GM20000 (cell line): ENCODE data around the gene PTPRG.

Experiments
- DNase-seq: peaks from one replicate; pipeline ENCODE4 v3.0.0; 2012; ENCODE audit warnings: low spot score
- CTCF ChIP-seq: IDR thresholded peaks from 2 replicates; pipeline ENCODE4 v1.5.1; 2012; ENCODE audit warnings: mild to moderate bottlenecking, control low read depth; ENCODE audit errors: extremely low read depth, missing control alignments

The PTPRG gene

GRCh38 chr3:61922118-61922517 lies 360.7 kb downstream of the PTPRG start:
- DNase-seq: no peak

GRCh38 chr3:61924090-61924735 lies 362.8 kb downstream of the PTPRG start:
- DNase-seq: no peak
- no peak for TF ChIP-seq CTCF

More at GRCh38 chr3:61922118-61922517, 360.7 kb downstream of the PTPRG start:
- no peak for TF ChIP-seq CTCF

GRCh38 chr3:61924991-61925390 lies 363.6 kb downstream of the PTPRG start:
- DNase-seq: no peak
- no peak for TF ChIP-seq CTCF

- TF ChIP-seq CTCF: no peak
- no peak for DNase-seq
Measured at GRCh38 chr3:61925721-61926120, 364.4 kb downstream of the PTPRG start.

- no peak for TF ChIP-seq CTCF
- no peak for DNase-seq
Measured at GRCh38 chr3:61926923-61927322, 365.6 kb downstream of the PTPRG start.

GRCh38 chr3:61927332-61927731 lies 366.0 kb downstream of the PTPRG start:
- TF ChIP-seq CTCF: no peak
- DNase-seq: no peak

GRCh38 chr3:61928039-61928438 lies 366.7 kb downstream of the PTPRG start:
- DNase-seq: no peak
- TF ChIP-seq CTCF: no peak
